Stimulated activated CD4-positive, alpha-beta T cell treated with anti-CD3 and anti-CD28 coated beads, Interleukin-15, amount 100 ng/mL, for 24 hours (primary cell): ENCODE measurements around the gene PELI2.

Experiments used
- DNase-seq: peaks from one replicate; pipeline ENCODE4 v3.0.0-alpha.2; 2020

PELI2 gene

DNA sequence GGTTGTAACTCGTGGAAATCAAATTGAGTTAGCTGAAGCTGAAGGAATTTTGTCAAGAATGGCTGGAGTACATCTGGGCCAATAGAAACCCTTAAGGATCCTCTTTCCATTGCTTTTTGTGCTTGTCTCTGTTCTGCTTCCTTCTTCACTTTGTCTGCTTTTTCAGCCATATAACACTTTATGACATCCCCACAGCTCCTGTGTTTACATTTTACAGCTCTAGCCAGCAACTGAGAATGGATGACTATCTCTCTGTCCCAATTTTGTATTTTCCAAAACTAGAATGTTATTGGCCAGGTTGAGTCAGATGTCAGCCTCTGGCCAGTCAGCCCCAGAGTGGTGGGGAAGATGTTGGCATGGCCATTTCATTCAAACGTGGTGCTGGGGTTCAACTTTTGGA is 57.6 kb downstream of the PELI2 start:
- DNase-seq = no peak

DNA sequence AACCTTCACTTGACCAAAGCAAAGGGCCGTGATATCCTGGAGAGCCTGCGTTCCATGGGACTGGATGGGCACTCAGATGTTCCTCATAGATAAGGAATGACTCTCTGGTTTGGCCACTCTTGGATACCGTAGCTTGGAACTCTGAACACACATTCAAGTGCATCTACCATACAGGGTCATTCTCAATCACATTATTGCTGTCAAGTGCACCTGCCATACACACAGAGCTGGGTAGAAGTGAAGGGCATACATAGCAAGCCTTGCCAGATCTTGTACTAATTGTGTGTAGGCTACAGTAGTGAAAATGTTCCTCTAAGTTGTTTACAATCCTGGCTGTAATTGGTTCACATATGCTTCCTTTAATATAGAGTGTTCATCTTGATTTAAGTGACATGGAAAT is 58.3 kb downstream of the PELI2 start:
- no peak for DNase-seq

DNA sequence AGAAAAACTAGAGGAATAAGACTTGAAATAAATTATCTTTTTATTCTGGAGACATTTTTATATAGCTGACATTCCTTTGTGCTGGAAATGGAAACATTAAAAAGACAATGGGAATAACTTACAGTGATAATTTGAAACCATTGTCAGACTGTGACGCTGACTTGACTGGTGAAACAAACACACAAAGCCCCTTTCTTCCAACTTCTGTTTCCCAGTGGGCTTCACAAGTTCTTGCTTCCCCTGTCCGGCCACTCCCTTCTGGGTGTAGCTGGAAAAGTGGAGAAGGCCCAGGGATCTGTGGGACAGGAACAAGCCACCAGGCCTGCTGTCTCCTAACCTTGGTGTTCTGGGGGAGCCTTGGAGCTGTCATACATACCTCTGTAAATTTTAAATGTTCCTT is 58.8 kb downstream of the PELI2 start:
- no peak for DNase-seq

DNA sequence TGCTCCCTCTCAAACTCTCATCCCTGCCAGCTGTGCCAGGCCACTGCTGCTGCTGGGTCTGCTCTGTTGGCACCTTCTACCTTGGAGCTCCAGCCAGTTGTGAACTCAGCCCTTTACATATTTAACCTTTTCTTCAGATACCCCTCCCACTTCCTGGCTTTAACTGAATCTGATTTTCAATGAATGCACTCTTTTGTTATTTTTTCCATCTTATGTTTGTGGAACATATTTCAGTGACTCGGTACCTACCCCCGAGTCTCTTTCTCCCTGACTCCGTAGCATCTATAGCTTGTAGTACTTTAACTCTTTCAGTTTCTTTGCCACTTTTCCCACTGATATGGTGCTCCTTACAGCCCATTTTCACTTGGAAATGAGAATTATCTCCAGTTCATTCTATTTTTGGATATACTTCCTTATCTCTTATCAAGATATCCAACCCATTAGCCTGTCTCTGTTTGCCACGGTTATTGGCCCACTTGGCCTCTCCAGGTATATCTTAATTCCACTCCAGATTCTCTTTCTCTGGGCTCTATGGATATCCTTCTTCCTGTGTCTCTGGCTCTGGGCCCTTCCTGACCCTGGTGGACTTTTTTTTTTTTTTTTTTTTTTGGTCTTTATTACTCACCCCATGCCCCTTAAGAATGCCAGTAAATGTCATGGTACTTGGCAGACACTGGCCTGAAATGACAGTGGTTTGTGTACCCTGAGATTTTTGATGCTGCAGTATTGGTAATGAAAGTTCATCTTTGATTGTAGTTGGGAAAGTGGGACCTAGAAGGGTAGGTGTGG is 62.7 kb downstream of the PELI2 start:
- no peak for DNase-seq

DNA sequence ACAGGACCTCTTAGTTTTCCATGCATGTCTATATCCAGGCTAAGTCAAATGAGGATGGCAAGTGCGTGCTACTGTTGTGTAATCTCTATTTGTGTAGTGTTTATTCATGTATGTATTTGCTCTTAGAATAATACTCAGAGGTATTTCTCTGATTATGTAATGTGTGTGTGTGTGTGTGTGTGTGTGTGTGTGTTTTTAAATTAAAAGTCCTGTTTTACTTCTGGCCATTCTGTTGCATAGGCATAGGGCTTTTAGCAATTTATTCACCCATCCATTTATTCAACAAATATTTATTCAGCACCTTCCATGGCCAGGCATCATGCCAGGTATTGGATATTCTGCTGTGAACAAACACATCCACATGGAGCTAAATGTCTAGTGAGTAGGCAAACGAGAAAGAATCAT is 63.5 kb downstream of the PELI2 start:
- DNase-seq = no peak

DNA sequence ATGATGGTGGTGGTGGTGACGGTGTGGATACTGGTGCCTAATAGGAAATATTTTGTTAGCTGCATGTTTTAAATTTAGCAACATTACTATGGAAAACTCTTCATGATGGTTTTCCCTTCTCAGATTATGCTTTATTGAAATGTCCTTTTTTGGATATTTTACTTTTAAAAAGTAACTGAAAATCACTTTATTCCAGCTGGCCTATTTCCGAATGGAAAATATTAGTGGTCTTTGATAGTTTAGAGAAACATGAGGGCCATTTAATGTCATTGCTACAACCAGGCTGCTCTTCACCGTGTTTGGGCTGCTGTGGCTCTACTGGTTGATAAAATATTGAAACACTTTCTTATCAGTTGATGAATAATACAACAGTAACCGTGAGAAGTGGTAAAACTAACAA is 64.2 kb downstream of the PELI2 start:
- DNase-seq = no peak

DNA sequence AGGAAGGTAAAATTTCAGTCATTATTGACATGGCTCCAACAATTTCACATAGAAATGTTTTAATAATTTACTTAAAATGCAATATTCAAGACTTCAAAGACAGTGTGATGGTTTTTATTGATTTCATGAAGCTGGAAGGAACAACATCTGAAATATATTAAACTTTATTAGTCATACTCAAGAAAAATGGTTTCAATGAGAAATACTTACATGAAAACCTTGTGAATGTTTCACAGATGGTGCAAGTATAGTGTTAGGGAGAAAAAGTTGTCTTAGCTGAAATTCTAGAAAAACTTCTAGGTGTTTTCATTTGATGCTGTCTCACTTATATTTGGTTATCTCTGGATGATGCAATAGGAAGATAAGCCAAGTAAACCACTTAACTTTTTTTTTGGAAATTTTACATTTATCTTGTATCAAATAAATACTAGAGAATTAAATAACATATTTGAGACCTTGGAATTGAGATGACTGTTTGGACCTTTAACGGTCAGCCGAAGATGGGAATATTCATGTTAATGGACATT is 65.5 kb downstream of the PELI2 start:
- no peak for DNase-seq

DNA sequence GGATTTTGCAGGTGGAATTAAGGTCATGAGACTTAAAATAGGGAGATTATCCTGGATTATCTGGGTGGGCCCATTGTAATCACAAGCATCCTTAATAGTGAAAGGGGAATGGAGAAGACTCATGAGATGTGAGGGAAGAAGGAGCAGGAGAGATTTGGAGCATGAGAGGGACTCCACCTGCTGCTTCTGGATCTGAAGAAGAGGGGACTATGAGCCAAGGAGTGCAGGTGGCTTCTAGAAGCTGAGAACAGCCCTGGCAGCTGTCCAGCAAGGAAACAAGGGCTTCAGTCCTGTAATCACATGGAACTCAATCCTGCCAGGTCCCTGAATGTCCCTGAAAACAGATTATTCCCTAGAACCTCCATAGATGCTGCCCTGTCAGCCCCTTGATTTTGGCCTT is 67.8 kb downstream of the PELI2 start:
- no peak for DNase-seq

DNA sequence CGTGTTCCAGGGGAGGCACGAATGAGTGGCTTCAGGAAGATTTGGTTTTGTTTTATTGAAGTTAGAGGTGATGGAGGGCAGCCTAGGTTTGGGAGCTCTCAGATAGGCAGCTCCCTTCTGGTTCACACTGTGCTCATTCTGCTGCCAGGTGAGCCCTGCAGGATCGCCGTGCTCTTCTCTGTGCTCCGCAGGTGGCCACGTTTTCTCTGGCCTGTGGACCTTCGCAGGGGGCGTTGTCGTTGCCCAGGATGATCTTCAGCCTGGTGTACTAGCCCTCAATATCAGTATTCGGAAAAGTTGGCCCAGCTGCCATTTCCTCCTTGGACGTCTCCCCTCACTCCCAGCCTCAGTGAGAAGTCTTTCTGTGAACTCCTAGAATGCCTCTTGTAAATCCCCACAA is 69.5 kb downstream of the PELI2 start:
- no peak for DNase-seq

DNA sequence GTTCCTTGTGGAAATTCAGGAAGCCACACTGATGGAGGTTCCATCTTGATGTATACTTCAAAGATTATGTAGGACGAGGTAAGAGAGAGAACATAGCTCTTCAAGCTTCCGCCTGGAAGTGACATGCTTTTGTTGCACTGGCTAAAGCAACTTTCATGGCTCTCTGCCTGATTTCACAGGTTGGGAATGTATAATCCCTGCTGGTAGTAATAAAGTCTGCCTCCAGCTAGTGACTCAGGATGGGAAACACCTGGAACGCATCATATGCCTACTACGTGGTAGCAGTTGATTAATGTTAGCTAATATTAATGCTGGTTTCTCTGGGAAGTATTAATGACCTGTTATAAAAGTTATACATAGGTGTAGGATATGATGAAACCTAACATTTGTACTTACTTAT is 71.1 kb downstream of the PELI2 start:
- no peak for DNase-seq

DNA sequence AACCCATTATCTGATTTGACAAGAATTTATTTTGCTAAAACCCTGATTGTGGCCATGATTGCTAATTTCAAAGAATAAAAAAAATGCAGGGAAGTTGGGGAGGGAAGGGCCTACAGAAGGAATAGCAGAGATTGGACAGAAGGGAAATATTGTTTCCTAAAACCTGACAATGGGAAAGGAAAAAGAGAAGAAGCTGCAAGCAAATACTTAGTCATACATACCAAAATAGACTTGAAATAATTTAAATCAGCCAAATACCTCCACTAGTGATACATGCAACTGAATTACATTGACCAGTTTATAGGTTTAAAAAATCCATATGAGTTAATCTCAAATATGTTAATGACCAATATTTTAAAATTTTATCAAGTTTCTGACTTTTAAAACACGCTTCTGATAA is 75.1 kb downstream of the PELI2 start:
- no peak for DNase-seq

DNA sequence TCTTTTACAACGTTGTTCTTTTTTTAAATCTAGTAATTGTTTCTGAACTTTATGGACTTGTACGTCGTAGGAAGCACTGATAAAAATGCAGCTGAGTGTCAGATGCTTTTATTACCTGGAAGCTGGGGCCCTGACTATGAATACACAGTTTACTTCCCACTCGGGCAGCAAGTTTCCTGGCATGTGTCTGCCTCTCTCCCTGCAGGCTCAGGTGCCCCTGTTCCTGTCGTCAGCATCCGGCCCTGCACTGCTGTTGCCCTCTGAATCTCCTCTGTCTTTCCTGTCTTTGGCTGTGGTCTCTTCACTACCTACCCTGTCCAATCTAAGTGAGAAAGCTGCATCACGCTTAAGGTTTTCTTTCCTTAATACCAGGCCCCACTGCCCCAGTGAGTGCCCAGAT is 75.8 kb downstream of the PELI2 start:
- DNase-seq = no peak

DNA sequence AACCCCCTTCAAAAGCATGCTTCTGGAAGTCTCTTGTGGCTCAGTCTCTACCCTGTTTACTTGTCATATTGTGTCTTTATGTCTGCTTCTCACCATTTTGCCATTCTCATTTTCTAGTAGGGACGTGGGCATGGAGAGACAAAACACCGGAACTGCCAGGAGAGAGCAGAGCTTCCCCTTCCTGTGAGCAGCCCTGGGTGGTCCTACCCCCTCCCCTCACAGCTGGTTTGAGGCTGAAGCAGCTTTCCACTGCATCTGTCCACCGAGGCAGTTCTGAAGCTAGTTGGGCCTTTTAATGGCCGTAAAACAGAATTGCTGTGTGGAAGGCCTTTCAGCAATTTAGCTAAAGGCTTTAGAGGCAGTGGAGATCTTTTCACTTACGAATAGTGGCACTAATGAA is 77.0 kb downstream of the PELI2 start:
- DNase-seq = no peak

DNA sequence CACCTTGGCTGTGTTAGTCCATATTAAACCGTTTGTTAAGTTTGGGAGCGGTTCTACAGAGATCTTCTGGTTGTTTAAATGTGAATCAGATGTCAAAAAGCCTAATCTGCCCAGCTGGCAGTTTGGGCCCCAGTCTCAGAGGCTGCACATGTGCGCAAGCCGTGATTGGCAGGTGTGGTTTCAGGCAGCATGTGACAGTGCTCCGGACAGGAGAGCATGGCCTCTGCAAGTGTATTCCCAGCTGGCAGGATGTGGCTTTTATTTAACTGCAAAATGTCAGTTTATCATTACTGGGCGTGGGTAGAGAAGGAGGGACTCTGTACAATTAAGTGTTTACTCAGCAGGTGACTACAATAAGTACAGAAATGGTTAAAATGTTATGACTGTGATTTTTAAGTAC is 77.5 kb downstream of the PELI2 start:
- DNase-seq = peak; percentile 41

DNA sequence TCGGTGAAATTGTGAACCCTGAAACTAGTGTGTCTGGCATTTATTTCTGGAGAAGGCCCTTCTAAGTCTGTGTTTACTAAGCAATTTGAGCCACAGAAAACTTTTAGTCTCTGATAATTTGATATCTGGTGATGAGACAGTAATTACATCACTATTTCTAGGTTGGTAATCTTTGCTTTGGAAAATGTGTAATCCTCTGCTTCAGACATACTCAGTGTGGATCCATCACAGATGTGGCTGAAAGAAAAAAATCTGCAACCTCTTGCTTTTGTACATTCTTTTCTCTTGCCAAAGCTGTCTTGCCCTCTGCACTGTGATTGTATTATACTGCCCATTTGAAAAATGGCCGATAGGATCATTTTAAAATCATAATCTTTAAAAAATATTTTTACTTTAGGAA is 78.1 kb downstream of the PELI2 start:
- no peak for DNase-seq

DNA sequence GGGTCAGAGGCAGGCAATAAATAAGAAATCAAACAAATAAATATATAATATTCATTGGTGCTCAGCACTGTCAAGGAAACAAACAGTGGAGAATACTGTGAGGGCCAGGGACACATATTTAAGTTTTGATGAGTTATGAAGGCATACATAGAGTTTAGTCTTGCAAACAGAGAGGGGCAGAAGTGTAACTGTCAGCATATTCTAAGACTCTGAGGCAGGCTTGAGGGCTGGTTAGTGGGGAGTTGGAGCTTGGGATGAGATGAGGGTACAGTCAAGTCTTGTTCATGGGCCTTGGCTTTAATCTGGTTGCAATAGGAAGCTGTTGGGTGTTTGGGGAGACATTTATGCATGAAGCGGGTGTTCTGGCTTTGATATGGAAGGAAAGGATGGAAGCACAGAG is 78.9 kb downstream of the PELI2 start:
- DNase-seq = no peak

DNA sequence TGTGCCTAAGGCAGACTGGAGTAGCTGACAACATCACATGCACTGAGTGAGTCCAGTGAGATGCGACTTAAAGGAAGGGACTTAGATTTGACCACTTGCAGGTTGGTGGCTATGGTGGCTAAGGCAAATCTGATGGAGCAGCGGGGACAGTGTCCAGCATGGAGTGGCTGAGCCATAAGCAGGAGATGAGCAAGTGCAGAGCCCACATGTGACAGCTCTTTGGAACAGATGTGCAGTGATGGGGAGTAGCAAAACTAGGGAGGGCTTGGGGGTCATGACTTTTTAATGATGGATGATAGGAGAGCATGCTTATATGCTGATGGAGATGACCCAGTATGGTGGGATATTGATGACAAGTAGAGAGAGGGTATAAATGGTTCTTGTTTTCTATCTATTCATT is 80.2 kb downstream of the PELI2 start:
- DNase-seq = no peak

DNA sequence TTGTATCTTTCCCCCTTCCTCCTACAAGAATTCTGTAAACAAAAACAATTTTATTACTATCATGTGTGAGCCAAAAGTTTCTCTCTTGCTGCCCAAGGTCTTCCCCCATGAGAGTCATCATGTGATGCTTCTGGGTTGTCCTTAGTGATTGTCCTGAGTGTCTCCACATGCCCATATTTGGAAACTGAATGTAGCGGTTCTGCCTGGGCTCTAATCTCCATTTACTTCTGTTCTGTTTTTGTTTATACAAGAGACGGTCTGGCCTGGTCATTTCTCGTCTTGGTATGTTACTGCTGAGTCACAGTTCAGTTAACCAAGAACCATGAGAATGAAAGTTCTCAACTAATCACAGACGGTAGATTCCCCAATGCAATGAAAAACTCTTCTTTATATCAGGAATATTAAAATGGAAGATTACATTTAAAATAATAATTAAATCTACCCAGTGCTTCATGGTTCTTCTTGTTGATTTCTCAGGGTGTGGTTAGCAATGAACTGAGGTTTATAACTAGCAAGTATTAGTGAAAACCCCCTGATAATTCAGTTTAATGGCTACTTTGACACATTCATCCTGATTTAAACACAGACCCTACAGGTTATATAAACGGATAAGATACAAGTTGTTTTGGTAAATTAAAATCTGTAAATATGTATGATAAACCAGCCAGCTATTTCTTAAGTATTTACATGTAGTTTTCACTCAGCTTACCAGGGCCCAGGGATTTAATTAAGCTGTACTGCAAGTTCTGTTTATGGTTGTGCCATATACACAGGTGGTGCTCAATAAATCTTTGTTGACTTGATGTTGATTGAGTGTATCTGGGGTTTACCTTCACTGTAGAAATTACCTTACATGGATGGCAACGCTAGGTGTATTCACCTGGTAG is 81.1 kb downstream of the PELI2 start:
- no peak for DNase-seq

DNA sequence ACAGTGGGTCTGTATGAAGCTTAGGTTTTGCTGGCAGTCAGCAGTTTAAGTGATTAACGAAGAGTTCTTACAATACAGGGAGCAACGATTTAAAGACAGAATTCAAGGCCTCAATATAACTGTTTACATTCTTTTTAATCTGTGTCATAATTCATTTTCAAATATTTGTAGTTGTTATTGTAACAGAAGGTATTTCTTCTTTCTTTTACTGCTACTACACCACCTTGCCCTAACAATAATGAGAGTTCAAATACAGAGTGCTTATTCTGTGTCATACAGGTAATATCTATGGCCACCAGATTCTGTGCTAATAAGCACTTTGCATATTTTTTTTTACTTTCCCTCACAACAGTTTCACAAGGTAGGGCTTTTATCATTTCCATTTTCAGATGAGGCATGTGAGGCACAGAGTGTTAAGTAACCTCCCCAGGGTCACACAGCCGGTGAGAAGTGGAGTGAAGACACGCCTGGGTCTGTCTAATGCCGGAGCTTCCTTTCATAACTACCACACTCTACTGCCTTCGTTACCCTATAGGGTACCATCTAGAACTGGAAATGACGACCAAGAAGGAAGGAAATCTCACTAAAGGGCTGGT is 81.9 kb downstream of the PELI2 start:
- DNase-seq = no peak

DNA sequence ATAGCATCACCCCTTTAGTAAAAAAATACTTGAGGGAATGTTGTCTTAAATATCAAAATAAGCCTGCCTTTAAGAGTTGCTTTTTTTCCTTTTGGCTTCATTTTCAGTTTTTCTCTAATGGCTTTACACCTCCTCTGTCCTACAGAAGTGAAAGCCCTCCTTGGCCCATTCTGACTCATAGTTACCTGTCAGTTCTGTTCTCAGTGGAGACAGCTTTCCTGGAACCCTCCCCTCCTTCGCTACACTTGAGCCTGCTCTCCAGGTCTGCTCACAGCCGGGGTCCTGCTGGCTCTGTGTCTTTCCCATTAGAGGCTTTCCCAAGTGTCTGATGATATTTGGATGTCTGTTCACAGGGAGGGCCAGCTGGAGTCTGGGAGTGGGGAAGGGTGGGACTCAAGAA is 84.0 kb downstream of the PELI2 start:
- DNase-seq = no peak

DNA sequence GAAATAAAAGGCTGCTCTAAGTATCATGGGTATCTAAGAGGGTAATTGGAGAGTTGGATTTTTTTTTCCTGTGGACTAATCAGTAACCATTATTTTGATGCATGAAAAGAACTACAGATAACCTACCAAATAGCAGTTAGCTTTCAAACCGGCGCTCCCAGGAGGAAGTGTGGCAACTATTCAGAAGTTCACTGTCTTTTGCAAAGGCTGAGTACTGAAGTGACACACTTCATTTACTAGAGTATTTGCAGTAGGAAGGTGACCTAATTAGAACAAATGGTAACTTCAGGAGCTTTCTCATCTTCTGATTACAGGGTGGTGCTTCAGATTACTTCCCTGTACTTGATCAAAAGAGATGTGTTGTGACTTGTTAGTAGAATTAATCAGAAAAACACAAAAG is 87.7 kb downstream of the PELI2 start:
- no peak for DNase-seq

DNA sequence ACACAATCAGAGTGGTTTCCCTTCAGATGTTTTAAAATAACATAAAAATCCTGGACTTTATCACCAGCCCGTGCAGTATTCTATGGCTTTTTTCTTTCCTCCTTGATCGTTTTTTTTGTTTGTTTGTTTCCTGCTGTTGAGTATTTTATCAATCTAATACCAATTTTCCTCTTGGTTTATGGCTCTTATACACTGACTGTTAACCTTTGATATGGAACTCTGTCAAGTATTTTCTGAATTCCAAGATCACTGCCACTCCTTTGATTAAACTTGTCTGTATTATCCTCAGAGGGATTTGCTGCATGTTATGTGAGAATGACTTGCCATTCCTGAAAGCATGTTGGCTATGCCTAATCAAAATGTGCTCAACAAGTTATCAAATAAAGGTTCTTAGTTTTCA is 88.4 kb downstream of the PELI2 start:
- no peak for DNase-seq

DNA sequence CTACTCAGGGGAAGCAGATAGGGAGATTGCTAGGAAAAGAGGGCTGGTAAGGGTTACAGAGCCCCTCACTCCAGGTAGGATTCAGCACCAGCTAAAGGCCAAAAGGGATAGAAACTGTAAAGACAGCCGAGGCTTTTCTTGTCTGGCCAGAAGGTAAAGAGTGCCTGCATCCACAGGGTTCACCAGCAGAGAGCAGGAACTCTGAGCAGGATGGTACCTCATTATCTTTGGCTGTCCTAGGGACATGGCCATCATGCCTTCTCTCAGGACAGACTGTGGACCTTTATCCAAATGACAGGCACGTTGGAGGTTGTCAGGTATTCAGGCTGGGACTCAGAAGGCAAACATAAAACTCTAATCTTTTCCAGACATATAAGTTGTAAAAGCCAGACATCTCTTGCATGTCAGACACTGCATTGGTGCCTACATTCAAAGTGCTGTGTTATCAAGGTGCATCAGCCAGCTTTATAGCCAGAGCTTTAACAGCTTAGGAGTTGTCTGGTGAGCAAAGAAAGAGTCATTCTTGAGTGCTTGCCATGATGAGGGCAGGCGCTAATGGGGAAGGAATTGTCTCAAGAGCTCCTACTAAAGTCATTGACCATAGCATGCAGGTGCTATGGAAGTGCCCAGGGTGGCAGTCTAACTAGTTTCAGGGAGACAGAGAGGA is 89.5 kb downstream of the PELI2 start:
- no peak for DNase-seq
